ENCODE results near the gene C13orf42.

GRCh38 chr13:51057906-51058305 lies 53.2 kb downstream of the C13orf42 start:
- no peak for TF ChIP-seq EZH2 (IDR thresholded peaks at IDR 0.05; ENCODE audit: low read depth, unreplicated experiment)
- no peak for TF ChIP-seq CTCF (conservative IDR thresholded peaks at IDR 0.05; ENCODE audit: low read depth in 2 of 2)
- TF ChIP-seq REST (IDR thresholded peaks at IDR 0.05; ENCODE audit: unreplicated experiment), result no peak
- no peak for TF ChIP-seq POLR2AphosphoS5 (IDR thresholded peaks at IDR 0.05; ENCODE audit: low read depth)
- TF ChIP-seq EZH2phosphoT487 (IDR thresholded peaks at IDR 0.05; ENCODE audit: unreplicated experiment), result no peak
- TF ChIP-seq CREB1 (CRISPR knock-in tag; IDR thresholded peaks at IDR 0.05; ENCODE audit: low read depth), result no peak
- no peak for TF ChIP-seq ZNF462 (CRISPR knock-in tag; IDR thresholded peaks at IDR 0.05)
- no peak for TF ChIP-seq ZNF331 (CRISPR knock-in tag; IDR thresholded peaks at IDR 0.05; ENCODE audit: low read depth)

Data from GM23338 (cell line).